ENCODE results near the gene MEIOSIN. TPM values are rescaled to one million over a fixed set of nuclear protein-coding genes. Genes with fewer than 3 reads are reported as not detected.

The MEIOSIN gene
- total and polyA plus RNA-seq, 2 of the 13 experiments (the other 11 are each of a cell fraction or from before 2014, with no cell fraction given): not detected

GRCh38 chr19:45692187-45693105 lies 40.8 kb upstream of the MEIOSIN start, which contains the start of gene QPCTL (continued):
- TF ChIP-seq ZNF138 (CRISPR knock-in tag; IDR thresholded peaks at IDR 0.05; ENCODE audit: low read depth): peak; percentile 75; the same call in 1 of the 2 replicates
- TF ChIP-seq AGO2 (optimal IDR thresholded peaks at IDR 0.05; ENCODE audit: low read depth, low read length): peak; percentile 41
- TF ChIP-seq ETV6 (CRISPR knock-in tag; conservative IDR thresholded peaks at IDR 0.05): peak; percentile 63; the same call in 1 of the 2 replicates
- TF ChIP-seq ZNF576 (CRISPR knock-in tag; IDR thresholded peaks at IDR 0.05): no peak
- TF ChIP-seq ARID3A (IDR thresholded peaks at IDR 0.05; ENCODE audit: low read depth, low read length): 0 out of 2 replicates have a peak, but pooled peaks have one; percentile 65
- TF ChIP-seq ETV5 (CRISPR knock-in tag; IDR thresholded peaks at IDR 0.05; ENCODE audit: borderline replicate concordance): peak; percentile 74; the same call in 1 of the 2 replicates
- TF ChIP-seq ZNF446 (CRISPR knock-in tag; IDR thresholded peaks at IDR 0.05): 0 out of 2 replicates have a peak, but pooled peaks have one; percentile 65
- TF ChIP-seq SIX1 (CRISPR knock-in tag; IDR thresholded peaks at IDR 0.05; ENCODE audit: borderline replicate concordance): peak; percentile 28; the same call in 1 of the 2 replicates
- TF ChIP-seq ZBTB38 (CRISPR knock-in tag; IDR thresholded peaks at IDR 0.05): peak; percentile 58
- no peak for TF ChIP-seq MAFG (CRISPR knock-in tag; IDR thresholded peaks at IDR 0.05)
- TF ChIP-seq ZNF44 (CRISPR knock-in tag; IDR thresholded peaks at IDR 0.05): peak; percentile 64; the same call in 1 of the 2 replicates
- peak; percentile 63; the same call in 1 of the 2 replicates for TF ChIP-seq RFX5 (IDR thresholded peaks at IDR 0.05; ENCODE audit: low read depth, low read length)
- no peak for TF ChIP-seq SALL2 (CRISPR knock-in tag; IDR thresholded peaks at IDR 0.05)
- TF ChIP-seq, protein P1, sequence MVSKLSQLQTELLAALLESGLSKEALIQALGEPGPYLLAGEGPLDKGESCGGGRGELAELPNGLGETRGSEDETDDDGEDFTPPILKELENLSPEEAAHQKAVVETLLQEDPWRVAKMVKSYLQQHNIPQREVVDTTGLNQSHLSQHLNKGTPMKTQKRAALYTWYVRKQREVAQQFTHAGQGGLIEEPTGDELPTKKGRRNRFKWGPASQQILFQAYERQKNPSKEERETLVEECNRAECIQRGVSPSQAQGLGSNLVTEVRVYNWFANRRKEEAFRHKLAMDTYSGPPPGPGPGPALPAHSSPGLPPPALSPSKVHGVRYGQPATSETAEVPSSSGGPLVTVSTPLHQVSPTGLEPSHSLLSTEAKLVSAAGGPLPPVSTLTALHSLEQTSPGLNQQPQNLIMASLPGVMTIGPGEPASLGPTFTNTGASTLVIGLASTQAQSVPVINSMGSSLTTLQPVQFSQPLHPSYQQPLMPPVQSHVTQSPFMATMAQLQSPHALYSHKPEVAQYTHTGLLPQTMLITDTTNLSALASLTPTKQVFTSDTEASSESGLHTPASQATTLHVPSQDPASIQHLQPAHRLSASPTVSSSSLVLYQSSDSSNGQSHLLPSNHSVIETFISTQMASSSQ (IDR thresholded peaks at IDR 0.05; ENCODE audit: low read depth): no peak
- TF ChIP-seq, protein P1 (CRISPR knock-in tag; IDR thresholded peaks at IDR 0.05; ENCODE audit: borderline replicate concordance): 0 out of 2 replicates have a peak, but pooled peaks have one; percentile 42

All from HepG2 (cell line).